Measurements from ENCODE around the gene GSAP.

- no peak for TF ChIP-seq CTCF (IDR thresholded peaks at IDR 0.05)
- TF ChIP-seq REST (IDR thresholded peaks at IDR 0.05; ENCODE audit: insufficient read depth in 1 of 2, low read depth in 2 of 2, low read length in 1 of 2), result no peak
- TF ChIP-seq TCF7L2 (IDR thresholded peaks at IDR 0.05; ENCODE audit: low read depth, low read length), result no peak
Measured at GRCh38 chr7:77354484-77354883, 61.7 kb downstream of the GSAP start.

All from Panc1 (cell line).